Endodermal cell (in vitro differentiated cells): ENCODE measurements around the gene AK8. TPM values are rescaled to one million over a fixed set of nuclear protein-coding genes. Genes with fewer than 3 reads are reported as not detected.

Source experiments
- DNase-seq: peaks from one replicate; pipeline ENCODE4 v3.0.0-alpha.2; 2017
- H3K27ac ChIP-seq: 2 replicates; pipeline ENCODE4 v1.5.1; 2013; ENCODE audit warnings: mild to moderate bottlenecking, low read depth, low read length, moderate library complexity
- H3K27me3 ChIP-seq: 2 replicates; pipeline ENCODE4 v1.6.1; 2013; ENCODE audit warnings: mild to moderate bottlenecking, low read length, moderate library complexity; ENCODE audit not compliant: insufficient read depth, control insufficient read depth, poor library complexity, severe bottlenecking
- H3K36me3 ChIP-seq: 2 replicates; pipeline ENCODE4 v1.7.0; 2013; ENCODE audit warnings: mild to moderate bottlenecking, low read length, moderate library complexity; ENCODE audit not compliant: control insufficient read depth, insufficient read depth
- H3K4me1 ChIP-seq: one replicate; pipeline ENCODE4 v1.7.0; 2013; ENCODE audit warnings: low read length; ENCODE audit not compliant: control insufficient read depth, insufficient read depth
- H3K4me3 ChIP-seq: 2 replicates; pipeline ENCODE4 v1.5.1; 2013; ENCODE audit warnings: mild to moderate bottlenecking, low read length, moderate library complexity
- H3K9ac ChIP-seq: 2 replicates; pipeline ENCODE4 v1.6.1; 2013; ENCODE audit warnings: mild to moderate bottlenecking, low read length, moderate library complexity; ENCODE audit not compliant: poor library complexity, severe bottlenecking; ENCODE audit errors: extremely low read depth
- H3K9me3 ChIP-seq: 2 replicates; pipeline ENCODE4 v1.6.1; 2013; ENCODE audit warnings: mild to moderate bottlenecking, low read length, moderate library complexity; ENCODE audit not compliant: control insufficient read depth
- H3K27ac Mint-ChIP-seq: 2 replicates; pipeline ENCODE4 v1.8.0; 2020; ENCODE audit warnings: mixed read lengths
- H3K27me3 Mint-ChIP-seq: 2 replicates; pipeline ENCODE4 v1.8.0; 2021; ENCODE audit warnings: mild to moderate bottlenecking, mixed read lengths; ENCODE audit not compliant: insufficient read depth
- H3K36me3 Mint-ChIP-seq: 2 replicates; pipeline ENCODE4 v1.8.0; 2020; ENCODE audit warnings: low read depth, mixed read lengths
- H3K4me1 Mint-ChIP-seq: 2 replicates; pipeline ENCODE4 v1.8.0; 2020; ENCODE audit warnings: mixed read lengths
- H3K4me3 Mint-ChIP-seq: 2 replicates; pipeline ENCODE4 v1.8.0; 2020; ENCODE audit warnings: mild to moderate bottlenecking, moderate library complexity, mixed read lengths
- H3K9me3 Mint-ChIP-seq: 2 replicates; pipeline ENCODE4 v1.8.0; 2020; ENCODE audit warnings: mild to moderate bottlenecking, mixed read lengths
- CTCF ChIP-seq: fragments of 200-600 bp; sonication (generic); conservative IDR thresholded peaks from 2 replicates; pipeline ENCODE4 v1.5.0; 2021; ENCODE audit warnings: antibody characterized with exemption, mild to moderate bottlenecking
- WGBS, 2 experiments: methylation state at CpG; one replicate each; pipeline versions ENCODE4 v1.1.5 to v1.1.7; 2013; ENCODE audit warnings: missing lambda C conversion rate in 2 of 2, mixed read lengths in 1 of 2; ENCODE audit not compliant: insufficient coverage in 1 of 2, insufficient read length in 1 of 2; 5-methylcytosine and 5-hydroxymethylcytosine counted together
- total RNA-seq, 2 donors: library from RNA; stranded (reverse); fragmentation: NEBNext Ultra II Directional in 1 of 2; extraction: Animal tissue kit (Norgen Biotek cat#: 25700) in 1 of 2; gene quantifications; 2 replicates in 1 of 2; 3 replicates in 1 of 2; pipeline ENCODE4 v1.2.1, GENCODE V29; 2021

AK8 gene
- total RNA-seq, 2 donors from 2014 or later = 1.3 to 2.6 TPM

- Histone ChIP-seq H3K4me1 (no peaks in the 10 kb centered on the region), H3K36me3 (no peaks in the 10 kb centered on the region), H3K27ac (no peak overlapping the region), H3K9ac (no peak overlapping the region), H3K4me3 (no peak overlapping the region), H3K27me3 (peaks cover 4% of the 10 kb centered on the region), H3K9me3 (no peaks in the 10 kb centered on the region)
- DNase-seq = no peak
- no peaks in the 10 kb centered on the region for H3K4me1 Mint-ChIP-seq
- peaks cover 19% of the 10 kb centered on the region for H3K27me3 Mint-ChIP-seq
- no peak overlapping the region for H3K4me3 Mint-ChIP-seq
- 80 to 85% methylated on average over 3 of the region's 3 CpGs for WGBS, 2 experiments
- no peak for TF ChIP-seq CTCF
- no peaks in the 10 kb centered on the region for H3K36me3 Mint-ChIP-seq
- no peak overlapping the region for H3K27ac Mint-ChIP-seq
- H3K9me3 Mint-ChIP-seq = no peaks in the 10 kb centered on the region
Measured at GRCh38 chr9:132731230-132731629, 146.9 kb downstream of the AK8 start.

- H3K27me3 ChIP-seq = peaks cover 4% of the 10 kb centered on the region
- H3K27ac Mint-ChIP-seq = no peak overlapping the region
- no peak for DNase-seq
- H3K4me1 ChIP-seq = no peaks in the 10 kb centered on the region
- WGBS, 2 experiments = 92 to 93% methylated on average over 15 to 16 of the region's 16 CpGs
- TF ChIP-seq CTCF = no peak
- no peaks in the 10 kb centered on the region for H3K9me3 Mint-ChIP-seq
- no peaks in the 10 kb centered on the region for H3K36me3 ChIP-seq
- H3K4me1 Mint-ChIP-seq = no peaks in the 10 kb centered on the region
- H3K36me3 Mint-ChIP-seq = no peaks in the 10 kb centered on the region
- peaks cover 22% of the 10 kb centered on the region for H3K27me3 Mint-ChIP-seq
- no peak overlapping the region for H3K27ac ChIP-seq
- H3K4me3 ChIP-seq = no peak overlapping the region
- no peak overlapping the region for H3K9ac ChIP-seq
- no peaks in the 10 kb centered on the region for H3K9me3 ChIP-seq
- H3K4me3 Mint-ChIP-seq = no peak overlapping the region
Measured at GRCh38 chr9:132730054-132731033, 147.7 kb downstream of the AK8 start.

GRCh38 chr9:132729235-132729890 is 148.7 kb downstream of the AK8 start:
- no peaks in the 10 kb centered on the region for H3K9me3 Mint-ChIP-seq
- H3K36me3 Mint-ChIP-seq = no peaks in the 10 kb centered on the region
- no peak overlapping the region for H3K4me3 Mint-ChIP-seq
- no peaks in the 10 kb centered on the region for H3K4me1 ChIP-seq
- WGBS, 2 experiments = 86 to 91% methylated on average over 5 of the region's 5 CpGs
- TF ChIP-seq CTCF = no peak
- H3K36me3 ChIP-seq = no peaks in the 10 kb centered on the region
- H3K4me1 Mint-ChIP-seq = no peaks in the 10 kb centered on the region
- H3K9ac ChIP-seq = no peak overlapping the region
- H3K4me3 ChIP-seq = no peak overlapping the region
- H3K9me3 ChIP-seq = no peaks in the 10 kb centered on the region
- peaks cover 4% of the 10 kb centered on the region for H3K27me3 ChIP-seq
- DNase-seq = no peak
- no peak overlapping the region for H3K27ac ChIP-seq
- peaks cover 22% of the 10 kb centered on the region for H3K27me3 Mint-ChIP-seq
- no peak overlapping the region for H3K27ac Mint-ChIP-seq
